Loucy (cell line): ENCODE data around the gene PROSER3.

ENCODE experiments used
- H2AFZ ChIP-seq: fragments of 200-600 bp; sonication (generic); 2 replicates; pipeline ENCODE4 v1.6.0; 2016; ENCODE audit warnings: antibody characterized with exemption, mild to moderate bottlenecking, low read length, moderate library complexity
- H3F3A ChIP-seq: fragments of 200-600 bp; 2 replicates; pipeline ENCODE4 v1.6.0; 2016; ENCODE audit warnings: antibody characterized with exemption, low read depth, mild to moderate bottlenecking
- H3K27me3 ChIP-seq: fragments of 200-600 bp; sonication (generic); 2 replicates; pipeline ENCODE4 v1.6.1; 2014; ENCODE audit warnings: low read length, mild to moderate bottlenecking; ENCODE audit not compliant: insufficient read depth, poor library complexity, severe bottlenecking
- H3K36me3 ChIP-seq: fragments of 200-600 bp; sonication (generic); 2 replicates; pipeline ENCODE4 v1.6.1; 2016; ENCODE audit warnings: low read length; ENCODE audit not compliant: insufficient read depth
- H3K4me1 ChIP-seq: fragments of 200-600 bp; sonication (generic); 2 replicates; pipeline ENCODE4 v1.5.1; 2014; ENCODE audit warnings: low read length, mild to moderate bottlenecking; ENCODE audit not compliant: insufficient read depth, poor library complexity, severe bottlenecking
- H3K4me2 ChIP-seq: fragments of 200-600 bp; sonication (generic); 2 replicates; pipeline ENCODE4 v1.6.0; 2014; ENCODE audit warnings: antibody characterized with exemption, low read length, low read depth, mild to moderate bottlenecking; ENCODE audit not compliant: poor library complexity, severe bottlenecking
- H3K4me3 ChIP-seq: fragments of 200-600 bp; sonication (generic); 2 replicates; pipeline ENCODE4 v1.5.1; 2014; ENCODE audit warnings: low read length, mild to moderate bottlenecking, mixed read lengths; ENCODE audit not compliant: poor library complexity, severe bottlenecking
- H3K79me2 ChIP-seq: fragments of 200-600 bp; sonication (generic); 2 replicates; pipeline ENCODE4 v1.6.1; 2014; ENCODE audit warnings: low read length; ENCODE audit not compliant: insufficient read depth
- H3K9ac ChIP-seq: fragments of 200-600 bp; sonication (generic); 2 replicates; pipeline ENCODE4 v1.6.0; 2014; ENCODE audit warnings: mild to moderate bottlenecking, low read depth, low read length, moderate library complexity; ENCODE audit not compliant: poor library complexity, severe bottlenecking
- H3K9me2 ChIP-seq: fragments of 200-600 bp; sonication (generic); replicated peaks from 2 replicates; pipeline ENCODE4 v1.6.1; 2016; ENCODE audit warnings: low read depth, low read length, mixed read lengths
- H3K9me3 ChIP-seq: fragments of 200-600 bp; sonication (generic); 2 replicates; pipeline ENCODE4 v1.6.1; 2014; ENCODE audit warnings: mild to moderate bottlenecking, antibody characterized with exemption, low read length, low read depth; ENCODE audit not compliant: insufficient read depth
- H4K20me1 ChIP-seq: fragments of 200-600 bp; sonication (generic); 2 replicates; pipeline ENCODE4 v1.6.0; 2014; ENCODE audit warnings: antibody characterized with exemption, low read length, mild to moderate bottlenecking; ENCODE audit not compliant: insufficient read depth, poor library complexity, severe bottlenecking
- EZH2phosphoT487 ChIP-seq: fragments of 200-600 bp; IDR thresholded peaks from 2 replicates; pipeline ENCODE4 v1.6.1; 2018; ENCODE audit warnings: antibody characterized with exemption, mild to moderate bottlenecking, moderate library complexity, borderline replicate concordance
- TF ChIP-seq, protein P1 (sequence below): fragments of 200-600 bp; sonication (generic); conservative IDR thresholded peaks from 2 replicates; pipeline ENCODE4 v1.5.1; 2014; ENCODE audit warnings: mild to moderate bottlenecking, antibody characterized with exemption, low read length

Gene PROSER3

DNA sequence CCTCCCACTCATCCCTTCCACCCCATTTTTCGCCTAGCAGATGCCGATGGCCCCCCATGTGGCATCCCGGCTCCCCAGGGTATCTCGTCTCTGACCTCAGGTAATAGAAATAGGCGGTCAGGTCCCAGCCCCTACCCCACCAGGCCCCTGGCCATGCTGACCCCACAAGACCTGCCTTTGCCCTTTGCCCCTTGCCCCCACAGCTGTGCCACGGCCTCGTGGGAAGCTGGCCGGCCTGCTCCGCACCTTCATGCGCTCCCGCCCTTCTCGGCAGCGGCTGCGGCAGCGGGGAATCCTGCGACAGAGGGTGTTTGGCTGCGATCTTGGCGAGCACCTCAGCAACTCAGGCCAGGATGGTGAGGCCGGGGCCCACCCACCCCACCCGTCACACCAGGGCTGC is 22.7 kb downstream of the PROSER3 start:
- no peak for TF ChIP-seq EZH2phosphoT487
- TF ChIP-seq, protein P1, sequence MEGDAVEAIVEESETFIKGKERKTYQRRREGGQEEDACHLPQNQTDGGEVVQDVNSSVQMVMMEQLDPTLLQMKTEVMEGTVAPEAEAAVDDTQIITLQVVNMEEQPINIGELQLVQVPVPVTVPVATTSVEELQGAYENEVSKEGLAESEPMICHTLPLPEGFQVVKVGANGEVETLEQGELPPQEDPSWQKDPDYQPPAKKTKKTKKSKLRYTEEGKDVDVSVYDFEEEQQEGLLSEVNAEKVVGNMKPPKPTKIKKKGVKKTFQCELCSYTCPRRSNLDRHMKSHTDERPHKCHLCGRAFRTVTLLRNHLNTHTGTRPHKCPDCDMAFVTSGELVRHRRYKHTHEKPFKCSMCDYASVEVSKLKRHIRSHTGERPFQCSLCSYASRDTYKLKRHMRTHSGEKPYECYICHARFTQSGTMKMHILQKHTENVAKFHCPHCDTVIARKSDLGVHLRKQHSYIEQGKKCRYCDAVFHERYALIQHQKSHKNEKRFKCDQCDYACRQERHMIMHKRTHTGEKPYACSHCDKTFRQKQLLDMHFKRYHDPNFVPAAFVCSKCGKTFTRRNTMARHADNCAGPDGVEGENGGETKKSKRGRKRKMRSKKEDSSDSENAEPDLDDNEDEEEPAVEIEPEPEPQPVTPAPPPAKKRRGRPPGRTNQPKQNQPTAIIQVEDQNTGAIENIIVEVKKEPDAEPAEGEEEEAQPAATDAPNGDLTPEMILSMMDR, result no peak
- Histone ChIP-seq H3F3A (no peaks in the 10 kb centered on the region), H3K9ac (no peak overlapping the region), H2AFZ (no peak overlapping the region), H3K79me2 (peaks cover 38% of the 10 kb centered on the region), H3K4me2 (no peak overlapping the region), H3K36me3 (peaks cover 22% of the 10 kb centered on the region; the same call in 1 of the 2 replicates), H3K4me1 (peaks cover 23% of the 10 kb centered on the region), H3K9me2 (no peaks in the 10 kb centered on the region), H3K4me3 (no peak overlapping the region), H3K27me3 (no peaks in the 10 kb centered on the region), H4K20me1 (peaks cover 11% of the 10 kb centered on the region), H3K9me3 (no peaks in the 10 kb centered on the region)

DNA sequence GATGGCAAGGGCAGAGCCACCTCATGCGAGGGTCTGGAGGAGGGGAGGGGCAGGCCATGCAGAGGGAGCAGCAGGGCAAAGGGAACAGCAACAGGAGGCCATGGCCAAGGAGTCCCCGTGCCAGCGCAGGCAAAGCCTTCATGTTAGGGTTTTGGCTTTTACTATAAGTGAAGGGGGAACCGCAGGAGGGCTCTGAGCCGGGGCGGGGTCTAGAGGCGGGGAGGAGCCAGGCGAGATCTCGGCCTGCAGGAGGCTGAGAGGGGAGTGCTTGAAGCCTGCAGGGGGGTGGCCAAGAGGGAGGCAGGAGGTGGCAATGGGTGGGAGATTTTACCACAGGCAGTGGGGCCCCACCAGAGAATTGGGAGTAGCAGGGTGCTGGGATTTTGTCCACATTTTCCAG is 23.7 kb downstream of the PROSER3 start:
- H3K36me3 ChIP-seq, result peaks cover 22% of the 10 kb centered on the region; the same call in 1 of the 2 replicates
- H3K4me2 ChIP-seq, result no peak overlapping the region

DNA sequence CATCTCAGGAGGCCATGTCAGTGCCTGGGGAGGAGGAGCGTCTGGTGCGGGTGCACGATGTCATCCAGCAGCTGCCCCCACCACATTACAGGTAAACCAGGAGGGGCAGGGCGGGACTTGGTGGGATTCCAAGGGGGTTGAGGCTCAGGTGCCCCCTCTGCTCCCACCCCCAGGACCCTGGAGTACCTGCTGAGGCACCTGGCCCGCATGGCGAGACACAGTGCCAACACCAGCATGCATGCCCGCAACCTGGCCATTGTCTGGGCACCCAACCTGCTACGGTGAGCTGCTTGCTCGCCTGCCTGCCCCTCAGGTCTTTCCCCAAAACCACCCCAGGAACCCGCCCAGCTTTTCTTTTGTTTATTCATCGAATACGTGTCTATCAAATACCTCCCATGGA is 24.6 kb downstream of the PROSER3 start:
- H2AFZ ChIP-seq, result no peak overlapping the region
- H3K79me2 ChIP-seq, result peaks cover 19% of the 10 kb centered on the region
- H3K4me2 ChIP-seq, result no peak overlapping the region
- no peaks in the 10 kb centered on the region for H3K9me3 ChIP-seq
- no peaks in the 10 kb centered on the region for H3K27me3 ChIP-seq
- no peaks in the 10 kb centered on the region for H3F3A ChIP-seq
- H3K4me3 ChIP-seq, result no peak overlapping the region
- TF ChIP-seq, protein P1, result no peak
- TF ChIP-seq EZH2phosphoT487, result no peak
- H3K36me3 ChIP-seq, result peaks cover 22% of the 10 kb centered on the region; the same call in 1 of the 2 replicates
- H4K20me1 ChIP-seq, result no peaks in the 10 kb centered on the region
- no peak overlapping the region for H3K9ac ChIP-seq
- H3K4me1 ChIP-seq, result peaks cover 7% of the 10 kb centered on the region
- H3K9me2 ChIP-seq, result no peaks in the 10 kb centered on the region

More for the DNA sequence above, 23.7 kb downstream of the PROSER3 start:
- Histone ChIP-seq H3K4me3 (no peak overlapping the region), H3K9ac (no peak overlapping the region), H3K9me2 (no peaks in the 10 kb centered on the region), H3K4me1 (peaks cover 15% of the 10 kb centered on the region), H2AFZ (no peak overlapping the region), H3F3A (no peaks in the 10 kb centered on the region), H4K20me1 (peaks cover 4% of the 10 kb centered on the region), H3K27me3 (no peaks in the 10 kb centered on the region), H3K9me3 (no peaks in the 10 kb centered on the region), H3K79me2 (peaks cover 28% of the 10 kb centered on the region)
- TF ChIP-seq EZH2phosphoT487, result no peak
- TF ChIP-seq, protein P1, result no peak
